Uterus (tissue), 2 donors: ENCODE results near the gene FAM187B.

Experiments
- CTCF ChIP-seq, 4 experiments: fragments of 200-600 bp in 2 of 4; fragments of 450-650 bp in 2 of 4; sonication (generic) in 2 of 4; IDR thresholded peaks; one replicate each; pipeline ENCODE4 v1.5.1; 2016 to 2019; ENCODE audit warnings: antibody characterized with exemption in 4 of 4, mild to moderate bottlenecking in 2 of 4, moderate library complexity in 1 of 4
- POLR2A ChIP-seq, 2 donors: fragments of 450-650 bp; IDR thresholded peaks; one replicate each; pipeline ENCODE4 v1.6.1; 2016; ENCODE audit warnings: antibody characterized with exemption in 2 of 2, mild to moderate bottlenecking in 1 of 2, moderate library complexity in 1 of 2

GRCh38 chr19:35177377-35178274 lies 50.9 kb downstream of the FAM187B start:
- TF ChIP-seq CTCF (IDR thresholded peaks at IDR 0.05) (no peak), POLR2A (IDR thresholded peaks at IDR 0.05) (no peak)
